Measurements from ENCODE around the gene RNPC3.

The RNPC3 gene

GRCh38 chr1:103525607-103526507, at the start of gene RNPC3:
RNPC3 (plus strand) TSS chr1:103525699; CDS start chr1:103526071, 372 bp downstream.
- H3K27me3 ChIP-seq (ENCODE audit: control insufficient read depth, low read length): no peaks in the 10 kb centered on the region
- H3K36me3 ChIP-seq (ENCODE audit: control insufficient read depth, low read length): peaks cover 41% of the 10 kb centered on the region
- H3K79me2 ChIP-seq (ENCODE audit: control insufficient read depth, low read length): peaks cover 49% of the 10 kb centered on the region
- H3K9me3 ChIP-seq (ENCODE audit: control insufficient read depth, insufficient read depth, low read length): no peaks in the 10 kb centered on the region
- H3K9me2 ChIP-seq (replicated peaks; ENCODE audit: control insufficient read depth, low read length): no peaks in the 10 kb centered on the region
- peaks cover 23% of the 10 kb centered on the region for H3K4me1 ChIP-seq (ENCODE audit: control insufficient read depth, low read length)
- TF ChIP-seq EZH2phosphoT487 (IDR thresholded peaks at IDR 0.05; ENCODE audit: borderline replicate concordance, low read length): no peak
- TF ChIP-seq CTCF (IDR thresholded peaks at IDR 0.05; ENCODE audit: low read depth, low read length, poor library complexity, severe bottlenecking): peak; percentile 17
- peaks cover 7% of the 10 kb centered on the region; the same call in 1 of the 2 replicates for H4K20me1 ChIP-seq (ENCODE audit: control insufficient read depth, insufficient read depth, low read depth, low read length)
- peak within 1 kb of the TSS; percentile 72 for H3K27ac ChIP-seq (ENCODE audit: low read depth, low read length)
- peak within 1 kb of the TSS; percentile 90 for H3K4me3 ChIP-seq (ENCODE audit: low read length)
- H3F3A ChIP-seq (ENCODE audit: control insufficient read depth, insufficient read depth): no peaks in the 10 kb centered on the region
- H3K4me2 ChIP-seq (ENCODE audit: low read length): peak within 1 kb of the TSS; percentile 74

- Histone ChIP-seq H3K4me1 (ENCODE audit: control insufficient read depth, low read length) (no peaks in the 10 kb centered on the region), H3K27me3 (ENCODE audit: control insufficient read depth, low read length) (no peaks in the 10 kb centered on the region), H3K79me2 (ENCODE audit: control insufficient read depth, low read length) (no peaks in the 10 kb centered on the region), H3K27ac (ENCODE audit: low read depth, low read length) (no peak overlapping the region), H3K9me2 (replicated peaks; ENCODE audit: control insufficient read depth, low read length) (no peaks in the 10 kb centered on the region), H3K36me3 (ENCODE audit: control insufficient read depth, low read length) (no peaks in the 10 kb centered on the region), H3F3A (ENCODE audit: control insufficient read depth, insufficient read depth) (no peaks in the 10 kb centered on the region), H4K20me1 (ENCODE audit: control insufficient read depth, insufficient read depth, low read depth, low read length) (no peaks in the 10 kb centered on the region), H3K9me3 (ENCODE audit: control insufficient read depth, insufficient read depth, low read length) (no peaks in the 10 kb centered on the region), H3K4me3 (ENCODE audit: low read length) (no peak overlapping the region), H3K4me2 (ENCODE audit: low read length) (no peak overlapping the region)
- TF ChIP-seq CTCF (IDR thresholded peaks at IDR 0.05; ENCODE audit: low read depth, low read length, poor library complexity, severe bottlenecking): no peak
- no peak for TF ChIP-seq EZH2phosphoT487 (IDR thresholded peaks at IDR 0.05; ENCODE audit: borderline replicate concordance, low read length)
Observed at GRCh38 chr1:103477101-103477500, 48.4 kb upstream of the RNPC3 start.

GRCh38 chr1:103489935-103490334, 35.6 kb upstream of the RNPC3 start:
- no peaks in the 10 kb centered on the region for H3K9me3 ChIP-seq (ENCODE audit: control insufficient read depth, insufficient read depth, low read length)
- no peaks in the 10 kb centered on the region for H3K4me1 ChIP-seq (ENCODE audit: control insufficient read depth, low read length)
- H3K9me2 ChIP-seq (replicated peaks; ENCODE audit: control insufficient read depth, low read length): no peaks in the 10 kb centered on the region
- H3K4me3 ChIP-seq (ENCODE audit: low read length): no peak overlapping the region
- no peak overlapping the region for H3K4me2 ChIP-seq (ENCODE audit: low read length)
- no peak for TF ChIP-seq CTCF (IDR thresholded peaks at IDR 0.05; ENCODE audit: low read depth, low read length, poor library complexity, severe bottlenecking)
- TF ChIP-seq EZH2phosphoT487 (IDR thresholded peaks at IDR 0.05; ENCODE audit: borderline replicate concordance, low read length): no peak
- no peak overlapping the region for H3K27ac ChIP-seq (ENCODE audit: low read depth, low read length)
- H3K79me2 ChIP-seq (ENCODE audit: control insufficient read depth, low read length): no peaks in the 10 kb centered on the region
- no peaks in the 10 kb centered on the region for H3F3A ChIP-seq (ENCODE audit: control insufficient read depth, insufficient read depth)
- H3K27me3 ChIP-seq (ENCODE audit: control insufficient read depth, low read length): no peaks in the 10 kb centered on the region
- H4K20me1 ChIP-seq (ENCODE audit: control insufficient read depth, insufficient read depth, low read depth, low read length): no peaks in the 10 kb centered on the region
- H3K36me3 ChIP-seq (ENCODE audit: control insufficient read depth, low read length): no peaks in the 10 kb centered on the region

All from DOHH2 (cell line).